Karpas-422 (cell line): ENCODE results near the gene HMSD. TPM values are rescaled to one million over a fixed set of nuclear protein-coding genes. Genes with fewer than 3 reads are reported as not detected.

ENCODE experiments used
- DNase-seq: peaks from one replicate; pipeline ENCODE4 v3.0.0-alpha.2; 2015
- H2AFZ ChIP-seq: fragments of 200-600 bp; sonication (generic); 2 replicates; pipeline ENCODE4 v1.6.1; 2014; ENCODE audit warnings: antibody characterized with exemption, low read length, mixed read lengths
- H3K27ac ChIP-seq: fragments of 200-600 bp; sonication (generic); 2 replicates; pipeline ENCODE4 v1.5.1; 2014; ENCODE audit warnings: mild to moderate bottlenecking, low read length, moderate library complexity
- H3K27me3 ChIP-seq: fragments of 200-600 bp; sonication (generic); 2 replicates; pipeline ENCODE4 v1.6.1; 2014; ENCODE audit warnings: low read length, mixed read lengths
- H3K36me3 ChIP-seq: fragments of 200-600 bp; sonication (generic); 2 replicates; pipeline ENCODE4 v1.6.1; 2014; ENCODE audit warnings: low read length, mixed read lengths; ENCODE audit not compliant: insufficient read depth
- H3K4me1 ChIP-seq: fragments of 200-600 bp; sonication (generic); 2 replicates; pipeline ENCODE4 v1.6.1; 2014; ENCODE audit warnings: mild to moderate bottlenecking, low read length, mixed read lengths
- H3K4me2 ChIP-seq: fragments of 200-600 bp; sonication (generic); 2 replicates; pipeline ENCODE4 v1.6.1; 2014; ENCODE audit warnings: low read length, low read depth, mild to moderate bottlenecking; ENCODE audit not compliant: poor library complexity, severe bottlenecking
- H3K4me3 ChIP-seq: fragments of 200-600 bp; sonication (generic); 2 replicates; pipeline ENCODE4 v1.5.1; 2014; ENCODE audit warnings: mild to moderate bottlenecking, antibody characterized with exemption, low read length, mixed read lengths
- H3K79me2 ChIP-seq: fragments of 200-600 bp; sonication (generic); 2 replicates; pipeline ENCODE4 v1.6.1; 2014; ENCODE audit warnings: mild to moderate bottlenecking, low read length, mixed read lengths
- H3K9ac ChIP-seq: fragments of 200-600 bp; sonication (generic); 2 replicates; pipeline ENCODE4 v1.6.0; 2014; ENCODE audit warnings: low read length
- H3K9me2 ChIP-seq: fragments of 200-600 bp; sonication (generic), shearing (Covaris generic); replicated peaks from 2 replicates; pipeline ENCODE4 v1.6.0; 2014; ENCODE audit warnings: mild to moderate bottlenecking, low read length, moderate library complexity; ENCODE audit not compliant: insufficient read depth
- H3K9me3 ChIP-seq: fragments of 300-700, 200-600 bp; sonication (generic); 2 replicates; pipeline ENCODE4 v1.6.1; 2014; ENCODE audit warnings: low read length, mixed read lengths
- H4K20me1 ChIP-seq: fragments of 200-600 bp; sonication (generic); 2 replicates; pipeline ENCODE4 v1.6.1; 2014; ENCODE audit warnings: mild to moderate bottlenecking, antibody characterized with exemption, low read length, low read depth; ENCODE audit not compliant: insufficient read depth
- total RNA-seq: library from RNA; depleted of rRNA; stranded (reverse); fragments of >200 nt; shearing (Covaris generic); gene quantifications from 2 replicates; pipeline ENCODE4 v1.2.3, GENCODE V29; 2014; ENCODE audit warnings: low replicate concordance; rRNA removed

Gene HMSD
- total RNA-seq, 1 experiment from 2014 or later = not detected

GRCh38 chr18:64002581-64002980 is 53.5 kb downstream of the HMSD start:
- Histone ChIP-seq H3K9me3 (no peaks in the 10 kb centered on the region), H2AFZ (no peak overlapping the region), H3K9ac (no peak overlapping the region), H3K36me3 (no peaks in the 10 kb centered on the region), H3K79me2 (no peaks in the 10 kb centered on the region), H3K9me2 (no peaks in the 10 kb centered on the region), H3K4me2 (no peak overlapping the region), H3K4me1 (no peaks in the 10 kb centered on the region), H3K27ac (no peak overlapping the region), H3K27me3 (peaks cover 2% of the 10 kb centered on the region; the same call in 1 of the 2 replicates), H4K20me1 (no peaks in the 10 kb centered on the region), H3K4me3 (no peak overlapping the region)
- DNase-seq = no peak

DNA sequence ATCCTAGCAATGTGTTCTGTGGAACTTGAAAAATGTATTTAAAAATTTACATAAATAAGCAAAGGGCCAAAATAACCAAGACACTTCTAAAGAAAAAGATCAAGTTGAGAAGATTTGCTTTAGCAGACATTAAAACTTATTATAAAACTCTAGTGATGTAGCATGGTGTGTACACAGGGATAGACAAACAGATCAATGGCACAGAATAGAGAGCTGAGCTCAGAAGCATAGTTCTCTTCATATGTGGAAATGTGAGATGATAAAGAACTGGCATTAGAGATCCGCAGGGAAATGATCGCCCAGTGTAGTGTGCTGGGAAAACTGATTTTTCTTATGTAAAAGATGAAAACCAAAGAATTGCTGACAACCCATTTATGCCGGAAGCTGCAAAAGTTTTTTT is 60.2 kb downstream of the HMSD start:
- Histone ChIP-seq H3K36me3 (no peaks in the 10 kb centered on the region), H3K9ac (no peak overlapping the region), H3K27me3 (peaks cover 2% of the 10 kb centered on the region; the same call in 1 of the 2 replicates), H3K27ac (no peak overlapping the region), H4K20me1 (no peaks in the 10 kb centered on the region), H2AFZ (no peak overlapping the region), H3K79me2 (no peaks in the 10 kb centered on the region), H3K4me1 (no peaks in the 10 kb centered on the region), H3K4me3 (no peak overlapping the region), H3K9me3 (no peaks in the 10 kb centered on the region), H3K4me2 (no peak overlapping the region), H3K9me2 (no peaks in the 10 kb centered on the region)
- DNase-seq = no peak

Other genes with a start within 250 kb of the HMSD start
- not detected in 2 replicates for gene SERPINB11, start 246.3 kb upstream of the HMSD start, total RNA-seq
- gene SERPINB7, start 173.9 kb upstream of the HMSD start, total RNA-seq = 2.8 TPM in 1 of 2 replicates, not detected in the other
- not detected in 2 replicates for gene SERPINB2, start 61.6 kb upstream of the HMSD start, total RNA-seq
- not detected in 2 replicates for gene SERPINB10, start 41.3 kb upstream of the HMSD start, total RNA-seq
- 4.0 and 4.1 TPM in 2 replicates for gene SERPINB8, start 20.8 kb downstream of the HMSD start, total RNA-seq
- 5.1 and 11.2 TPM in 2 replicates for gene LINC00305, start 199.8 kb downstream of the HMSD start, total RNA-seq